Stimulated activated CD4-positive, alpha-beta T cell treated with anti-CD3 and anti-CD28 coated beads, Interleukin-1b, Interleukin-23, amount 100 ng/mL, for 48 hours (primary cell): ENCODE data around the gene HDGF.

ENCODE experiments used
- DNase-seq: peaks from one replicate; pipeline ENCODE4 v3.0.0-alpha.2; 2020

Gene HDGF

GRCh38 chr1:156751451-156751756, at the start of gene HDGF:
Gene HDGF (minus strand): TSS chr1:156751675. CDS start chr1:156751429, 246 bp downstream.
- no peak for DNase-seq

GRCh38 chr1:156797212-156797871, 45.9 kb upstream of the HDGF start:
- peak; percentile 45 for DNase-seq

GRCh38 chr1:156796340-156797097, 45.0 kb upstream of the HDGF start:
- no peak for DNase-seq

- DNase-seq, result no peak
Measured at GRCh38 chr1:156795787-156796186, 44.3 kb upstream of the HDGF start.

- no peak for DNase-seq
Measured at GRCh38 chr1:156795374-156795733, 43.9 kb upstream of the HDGF start.

GRCh38 chr1:156794506-156795373, 43.3 kb upstream of the HDGF start:
- no peak for DNase-seq

- no peak for DNase-seq
Measured at GRCh38 chr1:156789621-156790318, 38.3 kb upstream of the HDGF start.

- DNase-seq, result no peak
Measured at GRCh38 chr1:156788136-156788535, 36.7 kb upstream of the HDGF start.

- no peak for DNase-seq
Measured at GRCh38 chr1:156786640-156787039, 35.2 kb upstream of the HDGF start.

- DNase-seq, result no peak
Measured at GRCh38 chr1:156785458-156785857, 34.0 kb upstream of the HDGF start.

- no peak for DNase-seq
Measured at GRCh38 chr1:156781585-156782186, 30.2 kb upstream of the HDGF start.

GRCh38 chr1:156777573-156777972, 26.1 kb upstream of the HDGF start:
- DNase-seq, result no peak

- no peak for DNase-seq
Measured at GRCh38 chr1:156776942-156777341, 25.5 kb upstream of the HDGF start.

- peak; percentile 16 for DNase-seq
Measured at GRCh38 chr1:156775799-156776198, 24.3 kb upstream of the HDGF start.

- DNase-seq, result no peak
Measured at GRCh38 chr1:156773607-156774006, 22.1 kb upstream of the HDGF start.

- no peak for DNase-seq
Measured at GRCh38 chr1:156772728-156773497, 21.4 kb upstream of the HDGF start.

GRCh38 chr1:156772222-156772621, 20.7 kb upstream of the HDGF start:
- DNase-seq, result no peak

GRCh38 chr1:156768610-156769295, 17.3 kb upstream of the HDGF start:
- DNase-seq, result no peak

GRCh38 chr1:156767879-156768604, 16.6 kb upstream of the HDGF start:
- peak; percentile 26 for DNase-seq

- peak; percentile 99 for DNase-seq
Measured at GRCh38 chr1:156767101-156767878, 15.8 kb upstream of the HDGF start, which contains the start of gene PRCC. Gene PRCC (plus strand): TSS chr1:156767535. CDS start chr1:156767772, 237 bp downstream.
